ENCODE measurements around the gene GID8. TPM values are rescaled to one million over a fixed set of nuclear protein-coding genes. Genes with fewer than 3 reads are reported as not detected.

Gene GID8
- total and polyA plus RNA-seq, 2 of the 13 experiments (the other 11 are each of a cell fraction or from before 2014, with no cell fraction given): 39.6 to 59.8 TPM

- TF ChIP-seq, protein P1, sequence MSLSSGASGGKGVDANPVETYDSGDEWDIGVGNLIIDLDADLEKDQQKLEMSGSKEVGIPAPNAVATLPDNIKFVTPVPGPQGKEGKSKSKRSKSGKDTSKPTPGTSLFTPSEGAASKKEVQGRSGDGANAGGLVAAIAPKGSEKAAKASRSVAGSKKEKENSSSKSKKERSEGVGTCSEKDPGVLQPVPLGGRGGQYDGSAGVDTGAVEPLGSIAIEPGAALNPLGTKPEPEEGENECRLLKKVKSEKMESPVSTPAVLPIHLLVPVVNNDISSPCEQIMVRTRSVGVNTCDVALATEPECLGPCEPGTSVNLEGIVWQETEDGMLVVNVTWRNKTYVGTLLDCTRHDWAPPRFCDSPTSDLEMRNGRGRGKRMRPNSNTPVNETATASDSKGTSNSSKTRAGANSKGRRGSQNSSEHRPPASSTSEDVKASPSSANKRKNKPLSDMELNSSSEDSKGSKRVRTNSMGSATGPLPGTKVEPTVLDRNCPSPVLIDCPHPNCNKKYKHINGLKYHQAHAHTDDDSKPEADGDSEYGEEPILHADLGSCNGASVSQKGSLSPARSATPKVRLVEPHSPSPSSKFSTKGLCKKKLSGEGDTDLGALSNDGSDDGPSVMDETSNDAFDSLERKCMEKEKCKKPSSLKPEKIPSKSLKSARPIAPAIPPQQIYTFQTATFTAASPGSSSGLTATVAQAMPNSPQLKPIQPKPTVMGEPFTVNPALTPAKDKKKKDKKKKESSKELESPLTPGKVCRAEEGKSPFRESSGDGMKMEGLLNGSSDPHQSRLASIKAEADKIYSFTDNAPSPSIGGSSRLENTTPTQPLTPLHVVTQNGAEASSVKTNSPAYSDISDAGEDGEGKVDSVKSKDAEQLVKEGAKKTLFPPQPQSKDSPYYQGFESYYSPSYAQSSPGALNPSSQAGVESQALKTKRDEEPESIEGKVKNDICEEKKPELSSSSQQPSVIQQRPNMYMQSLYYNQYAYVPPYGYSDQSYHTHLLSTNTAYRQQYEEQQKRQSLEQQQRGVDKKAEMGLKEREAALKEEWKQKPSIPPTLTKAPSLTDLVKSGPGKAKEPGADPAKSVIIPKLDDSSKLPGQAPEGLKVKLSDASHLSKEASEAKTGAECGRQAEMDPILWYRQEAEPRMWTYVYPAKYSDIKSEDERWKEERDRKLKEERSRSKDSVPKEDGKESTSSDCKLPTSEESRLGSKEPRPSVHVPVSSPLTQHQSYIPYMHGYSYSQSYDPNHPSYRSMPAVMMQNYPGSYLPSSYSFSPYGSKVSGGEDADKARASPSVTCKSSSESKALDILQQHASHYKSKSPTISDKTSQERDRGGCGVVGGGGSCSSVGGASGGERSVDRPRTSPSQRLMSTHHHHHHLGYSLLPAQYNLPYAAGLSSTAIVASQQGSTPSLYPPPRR (CRISPR knock-in tag; IDR thresholded peaks at IDR 0.05; ENCODE audit: borderline replicate concordance): peak; percentile 29; the same call in 1 of the 2 replicates
- TF ChIP-seq FLYWCH1 (CRISPR knock-in tag; IDR thresholded peaks at IDR 0.05) (no peak), MTA1 (CRISPR knock-in tag; IDR thresholded peaks at IDR 0.05; ENCODE audit: borderline replicate concordance) (peak; percentile 65; the same call in 1 of the 2 replicates), BORCS8-MEF2B (CRISPR knock-in tag; IDR thresholded peaks at IDR 0.05) (peak; percentile 81), ZNF768 (CRISPR knock-in tag; IDR thresholded peaks at IDR 0.05) (peak; percentile 77), MAFF (IDR thresholded peaks at IDR 0.05; ENCODE audit: low read depth, low read length) (no peak), YEATS4 (CRISPR knock-in tag; IDR thresholded peaks at IDR 0.05; ENCODE audit: borderline replicate concordance) (0 out of 2 replicates have a peak, but pooled peaks have one; percentile 51), ZNF747 (CRISPR knock-in tag; IDR thresholded peaks at IDR 0.05; ENCODE audit: borderline replicate concordance) (peak; percentile 48; the same call in 1 of the 2 replicates), RFXANK (CRISPR knock-in tag; IDR thresholded peaks at IDR 0.05) (no peak), ZNF205 (CRISPR knock-in tag; IDR thresholded peaks at IDR 0.05) (peak; percentile 66; the same call in 1 of the 2 replicates), ZC3H13 (CRISPR knock-in tag; IDR thresholded peaks at IDR 0.05) (peak; percentile 57; the same call in 1 of the 2 replicates), ZNF276 (CRISPR knock-in tag; IDR thresholded peaks at IDR 0.05; ENCODE audit: low read depth) (no peak), ZNF672 (CRISPR knock-in tag; IDR thresholded peaks at IDR 0.05) (0 out of 2 replicates have a peak, but pooled peaks have one; percentile 72), ZFYVE20 (CRISPR knock-in tag; IDR thresholded peaks at IDR 0.05; ENCODE audit: borderline replicate concordance, low read depth) (0 out of 2 replicates have a peak, but pooled peaks have one; percentile 59), ADNP (CRISPR knock-in tag; IDR thresholded peaks at IDR 0.05) (peak; percentile 68; the same call in 1 of the 2 replicates), SPEN (CRISPR knock-in tag; IDR thresholded peaks at IDR 0.05; ENCODE audit: low read depth) (peak; percentile 96), FOXK1 (CRISPR knock-in tag; IDR thresholded peaks at IDR 0.05; ENCODE audit: borderline replicate concordance, low read depth) (peak; percentile 70; the same call in 1 of the 2 replicates), ARNT2 (CRISPR knock-in tag; IDR thresholded peaks at IDR 0.05; ENCODE audit: low read depth) (peak; percentile 51; the same call in 1 of the 2 replicates), TOPORS (CRISPR knock-in tag; IDR thresholded peaks at IDR 0.05) (peak; percentile 72; the same call in 1 of the 2 replicates), ZNF343 (CRISPR knock-in tag; IDR thresholded peaks at IDR 0.05) (no peak), HOXA3 (CRISPR knock-in tag; IDR thresholded peaks at IDR 0.05) (peak; percentile 69; the same call in 1 of the 2 replicates)
- TF ChIP-seq, protein P2, sequence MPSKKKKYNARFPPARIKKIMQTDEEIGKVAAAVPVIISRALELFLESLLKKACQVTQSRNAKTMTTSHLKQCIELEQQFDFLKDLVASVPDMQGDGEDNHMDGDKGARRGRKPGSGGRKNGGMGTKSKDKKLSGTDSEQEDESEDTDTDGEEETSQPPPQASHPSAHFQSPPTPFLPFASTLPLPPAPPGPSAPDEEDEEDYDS (CRISPR knock-in tag; IDR thresholded peaks at IDR 0.05): peak; percentile 45; the same call in 1 of the 2 replicates
Observed at GRCh38 chr20:62971950-62972844, 34.2 kb downstream of the GID8 start (continued).
